H1 (cell line): ENCODE data around the gene TASP1. TPM values are rescaled to one million over a fixed set of nuclear protein-coding genes. Genes with fewer than 3 reads are reported as not detected.

Experiments used
- CTCF ChIA-PET: fragments of 300-600 bp; sonication (Branson Sonifier 250); formaldehyde crosslinking; loops from one replicate; lab custom pipeline; 2021; ENCODE audit not compliant: partially characterized antibody; lab: Charles Lee
- POLR2A ChIA-PET: fragments of 300-600 bp; sonication (Branson Sonifier 250); formaldehyde crosslinking; loops from one replicate; lab custom pipeline; 2021; ENCODE audit warnings: inconsistent platforms; ENCODE audit not compliant: partially characterized antibody; lab: Charles Lee
- DNase-seq, 2 experiments: peaks; one replicate each; pipeline versions ENCODE4 v3.0.0 to v3.0.0-alpha.2; 2010 to 2022; ENCODE audit warnings: low spot score in 2 of 2, low read depth in 1 of 2, mixed read lengths in 1 of 2
- FAIRE-seq: peaks from 2 replicates; lab custom pipeline; 2011; peaks lifted over from hg19 to GRCh38; lab: Jason Lieb, UNC
- H2AFZ ChIP-seq: 2 replicates; pipeline ENCODE4 v1.8.1; 2012; ENCODE audit warnings: low read length, inconsistent platforms
- H2AK5ac ChIP-seq: 2 replicates; pipeline ENCODE4 v1.6.1; 2013; ENCODE audit warnings: low read depth, low read length
- H2BK120ac ChIP-seq: replicated peaks from 2 replicates; pipeline ENCODE3; 2013; ENCODE audit warnings: low read depth, low read length, inconsistent platforms
- H2BK12ac ChIP-seq: 2 replicates; pipeline ENCODE4 v1.6.1; 2013; ENCODE audit warnings: low read depth, low read length
- H2BK15ac ChIP-seq: 2 replicates; pipeline ENCODE4 v1.6.1; 2013; ENCODE audit warnings: low read length
- H2BK20ac ChIP-seq: 2 replicates; pipeline ENCODE4 v1.6.1; 2013; ENCODE audit warnings: low read length
- H2BK5ac ChIP-seq: 2 replicates; pipeline ENCODE4 v1.6.1; 2013; ENCODE audit warnings: low read depth, low read length
- H3K14ac ChIP-seq: 2 replicates; pipeline ENCODE4 v1.6.1; 2013; ENCODE audit warnings: inconsistent platforms; ENCODE audit not compliant: insufficient read length
- H3K18ac ChIP-seq: 2 replicates; pipeline ENCODE4 v1.6.1; 2013; ENCODE audit warnings: low read length; ENCODE audit errors: extremely low read depth
- H3K23ac ChIP-seq: 2 replicates; pipeline ENCODE4 v1.6.1; 2013; ENCODE audit warnings: inconsistent platforms; ENCODE audit not compliant: insufficient read length
- H3K23me2 ChIP-seq: 2 replicates; pipeline ENCODE4 v1.6.1; 2013; ENCODE audit warnings: low read depth, low read length
- H3K27ac ChIP-seq: 2 replicates; pipeline ENCODE4 v1.6.1; 2011; ENCODE audit warnings: low read depth, low read length, inconsistent platforms
- H3K27me3 ChIP-seq, 4 experiments: replicated peaks in 1 of 4; 1 replicate in 1 of 4; 2 replicates in 3 of 4; pipeline versions ENCODE4 v1.6.1 to v1.8.1; 2011 to 2013; ENCODE audit warnings: low read length in 3 of 4, mild to moderate bottlenecking in 3 of 4, inconsistent platforms in 2 of 4, mixed read lengths in 2 of 4, moderate library complexity in 1 of 4; ENCODE audit not compliant: control insufficient read depth in 3 of 4, insufficient read depth in 3 of 4; ENCODE audit errors: extremely low read depth in 1 of 4
- H3K36me3 ChIP-seq, 4 experiments: 2 replicates each; pipeline versions ENCODE4 v1.6.1 to v1.8.1; 2011 to 2013; ENCODE audit warnings: mild to moderate bottlenecking in 4 of 4, low read length in 3 of 4, moderate library complexity in 2 of 4, control low read depth in 1 of 4, inconsistent platforms in 1 of 4; ENCODE audit not compliant: insufficient read depth in 4 of 4, control insufficient read depth in 2 of 4
- H3K4ac ChIP-seq: replicated peaks from 2 replicates; pipeline ENCODE3; 2013; ENCODE audit warnings: low read length, low read depth, mixed read lengths, inconsistent platforms; ENCODE audit not compliant: insufficient read length
- H3K4me1 ChIP-seq, 4 experiments: replicated peaks in 1 of 4; 1 replicate in 1 of 4; 2 replicates in 3 of 4; pipeline versions ENCODE4 v1.6.1 to v1.8.1; 2011 to 2013; ENCODE audit warnings: low read length in 3 of 4, inconsistent platforms in 2 of 4, mixed read lengths in 1 of 4; ENCODE audit not compliant: insufficient read depth in 4 of 4, control insufficient read depth in 3 of 4
- H3K4me2 ChIP-seq, 2 experiments: 2 replicates each; pipeline versions ENCODE4 v1.6.1 to v1.8.1; 2011 to 2013; ENCODE audit warnings: low read depth in 2 of 2, low read length in 2 of 2, control low read depth in 1 of 2, inconsistent platforms in 1 of 2, mild to moderate bottlenecking in 1 of 2; ENCODE audit not compliant: insufficient read depth in 1 of 2
- H3K4me3 ChIP-seq, 4 experiments: fragments of 200-600, 300-600 bp in 1 of 4; sonication (generic), shearing (Covaris generic), sonication (Bioruptor Twin) in 1 of 4; 2 replicates each; pipeline versions ENCODE4 v1.5.1 to v1.8.1; 2011 to 2016; ENCODE audit warnings: low read length in 4 of 4, low read depth in 3 of 4, control low read depth in 2 of 4, inconsistent platforms in 2 of 4, mild to moderate bottlenecking in 2 of 4, mixed read lengths in 1 of 4, moderate library complexity in 1 of 4; ENCODE audit not compliant: insufficient read depth in 2 of 4; ENCODE audit errors: extremely low read depth in 1 of 4
- H3K56ac ChIP-seq: replicated peaks from 2 replicates; pipeline ENCODE3; 2013; ENCODE audit warnings: low read depth, mild to moderate bottlenecking, mixed read lengths, low read length, inconsistent platforms; ENCODE audit not compliant: insufficient read length
- H3K79me1 ChIP-seq: 2 replicates; pipeline ENCODE4 v1.6.1; 2013; ENCODE audit warnings: low read depth, low read length, control low read depth
- H3K79me2 ChIP-seq, 2 experiments: 2 replicates each; pipeline versions ENCODE4 v1.6.1 to v1.8.1; 2012 to 2013; ENCODE audit warnings: low read length in 2 of 2, mild to moderate bottlenecking in 2 of 2, inconsistent platforms in 1 of 2; ENCODE audit not compliant: insufficient read depth in 2 of 2, control insufficient read depth in 1 of 2
- H3K9ac ChIP-seq, 4 experiments: replicated peaks in 1 of 4; 1 replicate in 1 of 4; 2 replicates in 3 of 4; pipeline versions ENCODE4 v1.6.1 to v1.8.1; 2011 to 2013; ENCODE audit warnings: low read depth in 3 of 4, low read length in 3 of 4, control low read depth in 2 of 4, mild to moderate bottlenecking in 2 of 4, moderate library complexity in 2 of 4, inconsistent platforms in 1 of 4; ENCODE audit errors: extremely low read depth in 1 of 4
- H3K9me3 ChIP-seq, 2 experiments: 2 replicates each; pipeline versions ENCODE4 v1.6.1 to v1.8.1; 2012 to 2013; ENCODE audit warnings: mild to moderate bottlenecking in 2 of 2, moderate library complexity in 2 of 2, control low read depth in 1 of 2, inconsistent platforms in 1 of 2, low read depth in 1 of 2, low read length in 1 of 2, mixed read lengths in 1 of 2; ENCODE audit not compliant: insufficient read depth in 2 of 2
- H4K20me1 ChIP-seq, 2 experiments: replicated peaks in 1 of 2; 2 replicates each; pipeline versions ENCODE3 to v1.8.1; 2011 to 2013; ENCODE audit warnings: inconsistent platforms in 2 of 2, low read length in 2 of 2, mild to moderate bottlenecking in 1 of 2; ENCODE audit not compliant: insufficient read depth in 2 of 2, control insufficient read depth in 1 of 2
- H4K5ac ChIP-seq: 2 replicates; pipeline ENCODE4 v1.6.1; 2013; ENCODE audit warnings: low read length, low read depth, mixed read lengths, inconsistent platforms; ENCODE audit not compliant: insufficient read length
- H4K8ac ChIP-seq: 2 replicates; pipeline ENCODE4 v1.8.0; 2013; ENCODE audit warnings: mild to moderate bottlenecking, moderate library complexity, low read length, inconsistent platforms; ENCODE audit not compliant: insufficient read depth; ENCODE audit errors: extremely low read depth
- H4K91ac ChIP-seq: replicated peaks from 2 replicates; pipeline ENCODE3; 2013; ENCODE audit warnings: low read length, mixed read lengths, inconsistent platforms; ENCODE audit not compliant: insufficient read length
- BCL11A ChIP-seq, 2 experiments: IDR thresholded peaks; one replicate each; pipeline ENCODE4 v1.6.1; 2011; ENCODE audit warnings: low read depth in 2 of 2, low read length in 2 of 2, mild to moderate bottlenecking in 2 of 2
- CREB1 ChIP-seq: IDR thresholded peaks from 2 replicates; pipeline ENCODE4 v1.6.1; 2012; ENCODE audit warnings: inconsistent platforms
- GABPA ChIP-seq: IDR thresholded peaks from 2 replicates; pipeline ENCODE4 v1.6.1; 2011; ENCODE audit warnings: mild to moderate bottlenecking, low read length, moderate library complexity, borderline replicate concordance; ENCODE audit not compliant: insufficient read depth
- KDM5A ChIP-seq: fragments of 200-600 bp; IDR thresholded peaks from 2 replicates; pipeline ENCODE4 v1.7.1; 2012; ENCODE audit warnings: mild to moderate bottlenecking, low read length, inconsistent platforms, mixed read lengths
- MAFK ChIP-seq: IDR thresholded peaks from 2 replicates; pipeline ENCODE4 v1.6.1; 2012; ENCODE audit warnings: low read depth, mild to moderate bottlenecking, improper control_type of control experiment, low read length
- PHF8 ChIP-seq: fragments of 200-600 bp; sonication (generic); conservative IDR thresholded peaks from 2 replicates; pipeline ENCODE4 v1.7.1; 2012; ENCODE audit warnings: low read depth, mild to moderate bottlenecking, inconsistent platforms, low read length, moderate library complexity
- POU5F1 ChIP-seq: IDR thresholded peaks from 2 replicates; pipeline ENCODE4 v1.6.1; 2011; ENCODE audit warnings: low read depth, mild to moderate bottlenecking, low read length, moderate library complexity
- RBBP5 ChIP-seq: IDR thresholded peaks from 2 replicates; pipeline ENCODE4 v1.7.1; 2012; ENCODE audit warnings: low read depth, mild to moderate bottlenecking, inconsistent platforms, low read length, moderate library complexity, borderline replicate concordance
- RXRA ChIP-seq: IDR thresholded peaks from 2 replicates; pipeline ENCODE4 v1.6.1; 2011; ENCODE audit warnings: low read depth, mild to moderate bottlenecking, low read length, moderate library complexity; ENCODE audit not compliant: insufficient read depth
- TAF1 ChIP-seq: IDR thresholded peaks from 2 replicates; pipeline ENCODE4 v1.6.1; 2011; ENCODE audit warnings: mild to moderate bottlenecking, low read depth, low read length
- USF2 ChIP-seq: IDR thresholded peaks from 2 replicates; pipeline ENCODE4 v1.6.1; 2011; ENCODE audit warnings: low read length, improper control_type of control experiment
- WGBS, 2 experiments: shearing (Covaris generic) in 1 of 2; methylation state at CpG; one replicate each; pipeline versions ENCODE4 v1.1.6 to v1.1.7; 2013 to 2015; ENCODE audit warnings: low lambda C conversion rate in 2 of 2, mixed read lengths in 2 of 2, inconsistent platforms in 1 of 2, low coverage in 1 of 2, missing lambda C conversion rate in 1 of 2; ENCODE audit not compliant: insufficient replicate concordance in 2 of 2, insufficient coverage in 1 of 2, insufficient read length in 1 of 2; ENCODE audit errors: extremely low coverage in 1 of 2, missing lambda C conversion rate in 1 of 2; 5-methylcytosine and 5-hydroxymethylcytosine counted together
- polyA plus RNA-seq, 7 experiments: library from polyadenylated mRNA; depleted of rRNA in 3 of 7; stranded (reverse) in 5 of 7; unstranded in 2 of 7; fragments of >200 nt in 5 of 7; fragments of 200-250 nt in 2 of 7; gene quantifications; 1 replicate in 5 of 7; 2 replicates in 1 of 7; 4 replicates in 1 of 7; pipeline versions ENCODE4 v1.2.1 to v1.2.3, GENCODE V29; 2011 to 2013; ENCODE audit warnings: missing spikeins in 2 of 7, mixed read lengths in 2 of 7
- total RNA-seq: library from RNA; stranded (reverse); fragmentation: NEBNext Ultra II Directional; extraction: Animal tissue kit (Norgen Biotek cat#: 25700); gene quantifications from 2 replicates; pipeline ENCODE4 v1.2.1, GENCODE V29; 2021
- TF ChIP-seq, protein P1 (sequence below): IDR thresholded peaks from 2 replicates; pipeline ENCODE4 v1.6.1; 2012; ENCODE audit warnings: inconsistent platforms
- TF ChIP-seq, protein P2 (sequence below): IDR thresholded peaks from 2 replicates; pipeline ENCODE4 v1.6.1; 2012; ENCODE audit warnings: inconsistent platforms

Gene TASP1
- total and polyA plus RNA-seq, 2 of the 8 experiments (the other 6 are each of a cell fraction or from before 2014, with no cell fraction given), result 4.5 to 10.9 TPM

GRCh38 chr20:13401596-13401995 lies 237.1 kb downstream of the TASP1 start:
- 97% methylated on average over 1 of the region's 1 CpG; no CpG with 5 or more reads in 1 of the 2 experiments for WGBS, 2 experiments
- Histone ChIP-seq H2BK12ac (no peak overlapping the region), H2AFZ (no peak overlapping the region), H2BK5ac (no peak overlapping the region), H4K5ac (no peak overlapping the region), H3K27ac (no peak overlapping the region), H4K8ac (no peak overlapping the region), H3K4me1 (no peaks in the 10 kb centered on the region), H4K91ac (no peak overlapping the region), H2BK120ac (no peak overlapping the region), H2BK15ac (no peak overlapping the region), H3K4ac (no peak overlapping the region), H3K4me3 (no peak overlapping the region), H3K4me2 (no peak overlapping the region), H3K27me3 (peaks cover 0 to 1% (median 0%) of the 10 kb centered on the region in 4 experiments; a peak in 1 of 7 replicates), H3K36me3 (no peaks in the 10 kb centered on the region), H3K9ac (no peak overlapping the region), H2AK5ac (no peak overlapping the region), H3K14ac (no peak overlapping the region), H3K79me2 (no peaks in the 10 kb centered on the region), H3K9me3 (no peaks in the 10 kb centered on the region), H3K56ac (no peak overlapping the region), H3K23me2 (no peaks in the 10 kb centered on the region), H3K18ac (no peak overlapping the region), H3K79me1 (no peaks in the 10 kb centered on the region), H3K23ac (no peak overlapping the region), H2BK20ac (no peak overlapping the region), H4K20me1 (no peaks in the 10 kb centered on the region)
- ChIA-PET CTCF (no interaction called here), POLR2A (no interaction called here)
- DNase-seq, result no peak
- no peak for FAIRE-seq
- TF ChIP-seq GABPA, result no peak
- no peak for TF ChIP-seq USF2
- TF ChIP-seq POU5F1, result no peak
- TF ChIP-seq RXRA, result no peak
- no peak for TF ChIP-seq PHF8
- no peak for TF ChIP-seq MAFK
- no peak for TF ChIP-seq KDM5A
- TF ChIP-seq CREB1, result no peak
- TF ChIP-seq, protein P1, sequence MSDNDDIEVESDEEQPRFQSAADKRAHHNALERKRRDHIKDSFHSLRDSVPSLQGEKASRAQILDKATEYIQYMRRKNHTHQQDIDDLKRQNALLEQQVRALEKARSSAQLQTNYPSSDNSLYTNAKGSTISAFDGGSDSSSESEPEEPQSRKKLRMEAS, result no peak
- TF ChIP-seq, protein P2, sequence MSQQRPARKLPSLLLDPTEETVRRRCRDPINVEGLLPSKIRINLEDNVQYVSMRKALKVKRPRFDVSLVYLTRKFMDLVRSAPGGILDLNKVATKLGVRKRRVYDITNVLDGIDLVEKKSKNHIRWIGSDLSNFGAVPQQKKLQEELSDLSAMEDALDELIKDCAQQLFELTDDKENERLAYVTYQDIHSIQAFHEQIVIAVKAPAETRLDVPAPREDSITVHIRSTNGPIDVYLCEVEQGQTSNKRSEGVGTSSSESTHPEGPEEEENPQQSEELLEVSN, result no peak
- no peak for TF ChIP-seq BCL11A (IDR thresholded peaks at IDR 0.05; ENCODE audit: low read depth in 2 of 2, low read length in 2 of 2)
- no peak for TF ChIP-seq TAF1
- TF ChIP-seq RBBP5, result no peak
